GM06990 (cell line): ENCODE results near the gene GPR87.

Source experiments
- DNase-seq: peaks from one replicate; pipeline ENCODE4 v3.0.0-alpha.2; 2011; ENCODE audit not compliant: insufficient read length; ENCODE audit errors: extremely low read depth
- H3K27me3 ChIP-seq: replicated peaks from 2 replicates; pipeline ENCODE4 v1.6.0; 2011; ENCODE audit warnings: low read length; ENCODE audit not compliant: control insufficient read depth, insufficient read depth
- H3K36me3 ChIP-seq: 2 replicates; pipeline ENCODE4 v1.5.1; 2011; ENCODE audit warnings: low read length; ENCODE audit not compliant: control insufficient read depth, insufficient read depth
- H3K4me3 ChIP-seq: replicated peaks from 2 replicates; pipeline ENCODE4 v1.5.1; 2011; ENCODE audit warnings: low read depth, mild to moderate bottlenecking, control low read depth, low read length
- TF ChIP-seq, protein P1 (sequence below): IDR thresholded peaks from 2 replicates; pipeline ENCODE4 v1.5.1; 2011; ENCODE audit warnings: low read length, control low read depth, mild to moderate bottlenecking, inconsistent platforms; ENCODE audit not compliant: insufficient read depth, poor library complexity, severe bottlenecking

Gene GPR87

GRCh38 chr3:151330899-151331298 is 14.3 kb upstream of the GPR87 start:
- TF ChIP-seq, protein P1, sequence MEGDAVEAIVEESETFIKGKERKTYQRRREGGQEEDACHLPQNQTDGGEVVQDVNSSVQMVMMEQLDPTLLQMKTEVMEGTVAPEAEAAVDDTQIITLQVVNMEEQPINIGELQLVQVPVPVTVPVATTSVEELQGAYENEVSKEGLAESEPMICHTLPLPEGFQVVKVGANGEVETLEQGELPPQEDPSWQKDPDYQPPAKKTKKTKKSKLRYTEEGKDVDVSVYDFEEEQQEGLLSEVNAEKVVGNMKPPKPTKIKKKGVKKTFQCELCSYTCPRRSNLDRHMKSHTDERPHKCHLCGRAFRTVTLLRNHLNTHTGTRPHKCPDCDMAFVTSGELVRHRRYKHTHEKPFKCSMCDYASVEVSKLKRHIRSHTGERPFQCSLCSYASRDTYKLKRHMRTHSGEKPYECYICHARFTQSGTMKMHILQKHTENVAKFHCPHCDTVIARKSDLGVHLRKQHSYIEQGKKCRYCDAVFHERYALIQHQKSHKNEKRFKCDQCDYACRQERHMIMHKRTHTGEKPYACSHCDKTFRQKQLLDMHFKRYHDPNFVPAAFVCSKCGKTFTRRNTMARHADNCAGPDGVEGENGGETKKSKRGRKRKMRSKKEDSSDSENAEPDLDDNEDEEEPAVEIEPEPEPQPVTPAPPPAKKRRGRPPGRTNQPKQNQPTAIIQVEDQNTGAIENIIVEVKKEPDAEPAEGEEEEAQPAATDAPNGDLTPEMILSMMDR = no peak
- no peak for DNase-seq
- H3K27me3 ChIP-seq = no peaks in the 10 kb centered on the region

DNA sequence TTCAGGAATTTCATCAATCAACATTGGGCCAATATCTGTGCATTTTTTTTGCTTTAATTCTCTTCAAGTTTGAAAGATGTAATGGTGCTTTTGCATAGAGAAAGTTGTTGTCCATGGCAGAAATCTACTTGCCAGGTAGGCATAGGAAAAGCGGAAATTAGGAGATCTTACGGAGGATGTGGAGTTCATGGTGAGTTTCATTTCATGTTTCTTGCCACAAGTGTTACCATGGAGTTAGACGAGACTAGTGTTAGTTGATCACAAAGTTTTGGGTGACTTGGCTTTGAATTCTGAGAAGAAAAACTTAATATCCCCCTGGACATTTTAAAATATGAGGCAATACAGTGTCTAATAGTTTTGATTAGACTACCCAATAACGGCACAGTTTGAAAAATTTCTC is 13.8 kb upstream of the GPR87 start:
- Histone ChIP-seq H3K4me3 (no peak overlapping the region), H3K27me3 (no peaks in the 10 kb centered on the region), H3K36me3 (no peaks in the 10 kb centered on the region)
- DNase-seq = no peak
- TF ChIP-seq, protein P1 = no peak

More at GRCh38 chr3:151330899-151331298, 14.3 kb upstream of the GPR87 start:
- no peaks in the 10 kb centered on the region for H3K36me3 ChIP-seq
- H3K4me3 ChIP-seq = no peak overlapping the region

- H3K36me3 ChIP-seq = no peaks in the 10 kb centered on the region
- no peak within 1 kb of the TSS for H3K4me3 ChIP-seq
- TF ChIP-seq, protein P1 = no peak
- H3K27me3 ChIP-seq = no peaks in the 10 kb centered on the region
- DNase-seq = no peak
Measured at GRCh38 chr3:151329363-151329762, 12.7 kb upstream of the GPR87 start, which contains the start of gene P2RY13. TSS of gene P2RY13 (minus strand) at chr3:151329549. CDS start at chr3:151329528, 21 bp downstream.

GRCh38 chr3:151328298-151328995 is 11.8 kb upstream of the GPR87 start:
- no peak for DNase-seq
- Histone ChIP-seq H3K27me3 (no peaks in the 10 kb centered on the region), H3K36me3 (no peaks in the 10 kb centered on the region), H3K4me3 (no peak overlapping the region)
- TF ChIP-seq, protein P1 = no peak

DNA sequence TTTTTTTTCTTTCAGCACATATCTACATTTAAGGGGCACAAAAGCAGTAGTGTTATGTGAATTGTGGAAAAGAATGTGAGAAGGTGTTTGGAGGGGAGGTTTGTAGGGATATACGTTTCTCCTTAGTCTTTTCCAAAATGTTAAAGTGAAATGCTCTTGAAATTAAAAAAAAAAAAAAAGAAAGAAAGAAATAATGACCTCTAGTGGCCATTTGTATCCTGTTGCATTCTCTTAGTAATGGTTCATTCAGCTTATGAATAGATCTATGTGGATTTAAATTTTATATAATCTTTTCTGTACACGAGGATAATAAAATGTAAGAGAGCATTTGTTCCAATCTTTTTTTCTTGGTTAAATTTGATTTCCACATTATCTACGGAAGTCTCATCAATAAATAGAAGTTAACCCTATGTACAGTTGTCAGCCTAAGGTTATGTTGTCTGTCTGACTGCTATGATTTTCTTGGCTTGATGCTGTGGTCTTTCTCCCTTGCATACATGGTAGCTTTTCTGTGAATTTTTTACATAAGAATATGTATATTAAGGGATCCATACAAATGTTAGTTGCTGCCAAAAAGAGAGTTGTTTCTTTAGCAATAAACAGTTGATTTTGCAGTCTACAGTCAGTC is 11.1 kb upstream of the GPR87 start:
- H3K4me3 ChIP-seq = no peak overlapping the region
- H3K27me3 ChIP-seq = no peaks in the 10 kb centered on the region; the same call in 1 of the 2 replicates

More for the DNA sequence above, 11.1 kb upstream of the GPR87 start:
- DNase-seq = no peak
- TF ChIP-seq, protein P1 = peak; percentile 49
- no peaks in the 10 kb centered on the region for H3K36me3 ChIP-seq
